Omental fat pad (tissue), 4 donors: ENCODE results near the gene TBC1D10A. TPM values are rescaled to one million over a fixed set of nuclear protein-coding genes. Genes with fewer than 3 reads are reported as not detected.

Experiments
- ATAC-seq: fragments of 150-250 bp; one replicate; pipeline ENCODE4 v1.9.1; 2016; ENCODE audit warnings: mild to moderate bottlenecking, moderate library complexity; ENCODE audit not compliant: low FRiP score
- DNase-seq: peaks from one replicate; pipeline ENCODE4 v3.0.0-alpha.2; 2019; ENCODE audit warnings: low spot score
- CTCF ChIP-seq, 3 donors: fragments of 450-650 bp; IDR thresholded peaks; one replicate each; pipeline ENCODE4 v1.5.1; 2016 to 2017; ENCODE audit warnings: antibody characterized with exemption in 3 of 3, mild to moderate bottlenecking in 3 of 3, moderate library complexity in 2 of 3
- total RNA-seq, 4 donors: library from RNA; depleted of rRNA; stranded (reverse); fragments of >200 nt; gene quantifications; one replicate each; pipeline ENCODE4 v1.1.0, GENCODE V29; 2016

Gene TBC1D10A
- total RNA-seq, 4 donors from 2014 or later: 17.5 to 42.1 (median 26.0) TPM

GRCh38 chr22:30273711-30274436 lies 52.9 kb downstream of the TBC1D10A start:
- DNase-seq: no peak
- ATAC-seq: no peak

DNA sequence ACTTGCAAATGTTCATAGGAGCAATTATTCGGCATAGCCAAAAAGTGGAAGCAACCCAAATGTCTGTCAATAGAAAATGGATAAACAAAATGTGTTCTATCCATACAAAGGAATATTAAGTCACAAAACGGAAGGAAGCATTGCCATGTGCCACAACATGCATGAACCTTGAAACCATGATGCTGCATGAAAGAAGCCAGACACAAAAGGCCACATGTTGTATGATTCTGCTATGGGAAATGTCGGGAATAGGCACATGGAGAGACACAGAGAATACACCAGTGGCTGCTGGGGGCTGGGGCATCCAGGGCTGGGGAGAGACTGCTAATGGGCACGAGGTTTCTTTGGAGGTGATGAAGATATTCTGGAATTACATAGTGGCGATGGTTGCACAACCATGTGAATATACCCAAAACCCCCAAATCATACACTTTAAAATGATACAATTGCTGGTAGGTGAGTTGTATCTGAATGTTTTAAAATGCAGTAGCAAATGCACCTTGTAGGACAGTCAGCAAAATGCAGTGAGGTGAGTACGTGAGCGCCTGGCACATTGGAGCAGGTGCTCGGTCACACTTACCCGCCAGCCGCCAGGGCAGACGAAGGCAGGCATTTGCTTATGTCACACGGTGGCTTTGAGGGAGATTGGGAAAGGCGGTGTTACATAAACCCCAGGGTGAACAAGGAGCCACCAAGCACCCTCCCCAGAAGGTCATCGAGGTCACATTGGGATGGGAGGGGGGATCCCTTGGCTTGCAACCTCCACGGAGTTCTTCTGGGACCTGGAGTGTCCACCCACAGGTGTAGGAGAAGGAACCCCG lies 53.8 kb downstream of the TBC1D10A start:
- ATAC-seq (no peak), DNase-seq (no peak)
- no peak for TF ChIP-seq CTCF (IDR thresholded peaks at IDR 0.05)

More at GRCh38 chr22:30273711-30274436, 52.9 kb downstream of the TBC1D10A start:
- TF ChIP-seq CTCF (IDR thresholded peaks at IDR 0.05): no peak

GRCh38 chr22:30270832-30271231 lies 55.9 kb downstream of the TBC1D10A start:
- no peak for TF ChIP-seq CTCF (IDR thresholded peaks at IDR 0.05)
- DNase-seq: no peak
- ATAC-seq: peak; percentile 22

GRCh38 chr22:30268331-30268730 lies 58.4 kb downstream of the TBC1D10A start:
- TF ChIP-seq CTCF (IDR thresholded peaks at IDR 0.05): no peak
- DNase-seq (no peak), ATAC-seq (no peak)

DNA sequence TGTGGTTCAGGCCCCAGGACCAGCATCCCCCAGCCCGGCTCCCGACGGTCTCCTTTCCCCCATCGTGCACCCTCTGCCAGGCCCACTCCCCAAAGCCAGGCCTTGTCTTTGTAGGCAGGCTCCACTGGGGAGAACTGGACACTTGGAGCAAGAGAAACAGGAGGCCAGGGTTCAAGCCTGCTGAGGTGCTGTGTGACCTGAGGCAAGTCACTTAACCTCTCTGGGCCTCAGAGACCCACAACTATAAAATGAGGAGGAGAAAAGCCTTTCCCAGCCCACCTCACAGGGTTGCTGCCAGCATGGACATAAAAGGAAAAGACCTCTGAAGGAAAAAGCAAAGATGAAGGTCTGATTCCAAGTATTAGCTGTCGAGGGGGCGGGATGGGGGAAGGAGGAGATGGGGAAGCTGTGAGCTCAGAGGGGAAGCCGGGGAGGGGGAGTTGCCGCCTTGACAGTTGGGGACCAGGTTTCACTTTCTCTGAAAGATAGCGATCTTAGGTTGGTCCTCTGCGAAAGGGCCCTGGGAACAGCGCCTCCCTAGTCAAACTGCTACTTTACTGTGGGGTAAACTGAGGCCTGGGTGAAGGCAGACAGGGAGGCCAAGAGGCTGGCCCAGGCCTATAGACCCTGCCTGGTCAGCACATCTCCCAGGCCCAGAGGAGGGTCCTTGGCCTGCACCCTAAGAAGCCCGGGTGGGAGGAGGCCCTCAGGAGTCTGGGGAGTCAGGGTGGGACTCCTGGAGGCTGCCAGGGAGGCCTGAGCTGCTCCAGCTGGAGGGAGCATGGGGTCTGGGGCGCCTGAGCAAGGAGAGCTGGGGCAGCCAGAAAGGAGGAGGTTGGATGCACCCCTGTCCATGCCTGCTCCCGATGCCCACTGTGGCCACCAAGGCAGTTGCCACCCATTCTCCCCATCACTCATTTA lies 59.1 kb downstream of the TBC1D10A start:
- no peak for DNase-seq
- no peak for ATAC-seq
- TF ChIP-seq CTCF (IDR thresholded peaks at IDR 0.05): no peak

DNA sequence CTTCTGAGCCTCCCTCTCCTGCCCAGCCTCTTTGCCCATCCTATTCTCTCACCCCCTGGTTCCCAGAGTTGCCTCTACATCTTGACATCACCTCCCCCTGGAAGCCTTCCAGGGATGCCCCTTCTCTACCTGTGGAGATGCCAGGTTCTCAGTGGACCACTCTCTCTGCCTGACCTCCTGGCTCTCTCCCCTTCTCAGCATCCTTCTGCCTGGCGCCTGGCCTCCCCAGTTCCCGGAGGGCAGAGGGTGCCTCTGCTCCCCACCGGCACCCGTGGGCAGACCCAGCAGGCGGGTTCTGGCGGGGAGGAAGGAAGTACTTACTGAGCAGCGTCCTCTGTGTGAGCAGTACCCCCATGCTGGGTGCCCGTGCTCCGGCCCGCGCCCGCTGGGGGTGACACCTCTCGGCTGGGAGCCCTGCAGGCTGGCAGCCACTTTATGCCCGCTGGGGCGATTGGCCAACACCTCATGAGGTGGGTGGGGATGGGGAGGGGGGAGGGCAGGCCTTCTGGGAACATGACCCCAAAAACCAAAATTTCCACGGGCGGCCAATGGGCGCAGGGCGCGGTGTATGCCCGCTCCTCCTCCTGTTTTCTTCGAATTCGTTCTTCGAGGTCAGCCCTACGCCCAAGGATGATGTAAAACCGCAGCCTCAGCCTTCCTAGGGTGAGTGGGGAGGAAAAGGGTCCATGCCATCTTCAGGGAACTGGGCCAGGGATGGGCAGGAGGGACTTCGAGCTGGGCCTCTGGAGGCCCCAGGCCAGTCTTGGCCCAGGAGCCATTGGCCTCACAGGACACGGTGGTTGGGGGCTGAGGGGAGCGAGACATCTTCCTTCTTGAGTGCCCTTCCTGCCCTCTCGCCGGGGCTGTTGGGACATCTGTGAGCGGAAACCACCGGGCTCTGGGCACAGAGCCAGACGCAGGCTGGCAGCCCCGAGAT lies 60.0 kb downstream of the TBC1D10A start, which contains the start of gene OSM:
Gene OSM (minus strand): TSS at position 407 of the 937 bp plus-strand sequence. CDS start 52 bp downstream, at position 355.
- ATAC-seq (no peak), DNase-seq (no peak)
- TF ChIP-seq CTCF (IDR thresholded peaks at IDR 0.05): no peak
